ENCODE data around the gene NFYB.

GRCh38 chr12:104165801-104166200 is 27.8 kb upstream of the NFYB start:
- no peak for TF ChIP-seq CTCF (conservative IDR thresholded peaks at IDR 0.05)
- no peak for TF ChIP-seq EZH2 (IDR thresholded peaks at IDR 0.05; ENCODE audit: low read depth)

Data from PC-9 (cell line).